ENCODE data around the gene SYNGR2.

DNA sequence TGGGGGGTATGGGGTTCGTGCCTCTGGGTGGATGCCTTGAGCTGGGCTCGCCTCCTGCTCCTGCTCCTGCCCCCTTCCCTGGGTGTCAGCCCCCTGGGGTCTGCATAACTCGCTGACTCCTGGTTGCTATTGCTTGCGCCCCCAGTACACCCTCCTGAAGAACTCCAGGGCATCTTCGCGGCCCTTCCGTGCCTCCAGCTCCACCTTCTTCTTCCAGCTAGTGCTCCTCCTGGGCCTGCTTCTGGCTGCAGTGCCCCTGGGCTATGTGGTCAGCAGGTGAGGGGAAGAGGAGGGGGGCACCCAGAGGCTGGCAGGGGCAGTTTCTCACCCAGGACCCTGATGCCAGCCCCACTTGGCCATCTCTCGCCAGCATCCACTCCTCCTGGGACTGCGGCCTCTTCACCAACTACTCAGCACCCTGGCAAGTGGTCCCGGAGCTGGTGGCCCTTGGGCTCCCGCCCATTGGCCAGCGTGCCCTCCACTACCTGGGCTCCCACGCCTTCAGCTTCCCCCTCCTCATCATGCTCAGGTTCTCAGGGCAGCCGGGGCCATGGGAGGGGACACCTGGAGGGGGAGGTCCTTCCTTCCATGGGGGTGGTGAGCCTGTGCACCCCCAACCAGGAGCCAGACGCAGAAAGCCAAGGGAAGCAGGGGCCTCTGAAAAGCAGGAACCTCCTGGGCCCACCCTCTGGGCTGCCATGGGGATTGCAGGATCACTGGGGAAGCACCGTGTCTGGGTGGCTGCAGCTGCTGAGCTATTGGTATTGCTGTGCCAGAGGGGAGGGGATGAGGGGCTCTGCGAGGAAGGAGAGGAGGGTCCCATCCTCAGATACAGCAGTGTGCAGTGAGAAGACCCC is 29.9 kb upstream of the SYNGR2 start:
- TF ChIP-seq SRF (IDR thresholded peaks at IDR 0.05; ENCODE audit: low read depth) (no peak), RAD21 (IDR thresholded peaks at IDR 0.05; ENCODE audit: low read depth) (no peak), EZH2 (IDR thresholded peaks at IDR 0.05) (no peak), POLR2AphosphoS5 (IDR thresholded peaks at IDR 0.05; ENCODE audit: low read depth, low read length) (no peak), POLR2A (IDR thresholded peaks at IDR 0.05; ENCODE audit: borderline replicate concordance, extremely low read depth, insufficient read depth, insufficient read length) (no peak), EZH2phosphoT487 (IDR thresholded peaks at IDR 0.05; ENCODE audit: borderline replicate concordance) (no peak), YY1 (IDR thresholded peaks at IDR 0.05; ENCODE audit: extremely low read depth, insufficient replicate concordance, low read depth, low read length) (no peak), JUND (IDR thresholded peaks at IDR 0.05) (no peak)
- TF ChIP-seq, protein P1, sequence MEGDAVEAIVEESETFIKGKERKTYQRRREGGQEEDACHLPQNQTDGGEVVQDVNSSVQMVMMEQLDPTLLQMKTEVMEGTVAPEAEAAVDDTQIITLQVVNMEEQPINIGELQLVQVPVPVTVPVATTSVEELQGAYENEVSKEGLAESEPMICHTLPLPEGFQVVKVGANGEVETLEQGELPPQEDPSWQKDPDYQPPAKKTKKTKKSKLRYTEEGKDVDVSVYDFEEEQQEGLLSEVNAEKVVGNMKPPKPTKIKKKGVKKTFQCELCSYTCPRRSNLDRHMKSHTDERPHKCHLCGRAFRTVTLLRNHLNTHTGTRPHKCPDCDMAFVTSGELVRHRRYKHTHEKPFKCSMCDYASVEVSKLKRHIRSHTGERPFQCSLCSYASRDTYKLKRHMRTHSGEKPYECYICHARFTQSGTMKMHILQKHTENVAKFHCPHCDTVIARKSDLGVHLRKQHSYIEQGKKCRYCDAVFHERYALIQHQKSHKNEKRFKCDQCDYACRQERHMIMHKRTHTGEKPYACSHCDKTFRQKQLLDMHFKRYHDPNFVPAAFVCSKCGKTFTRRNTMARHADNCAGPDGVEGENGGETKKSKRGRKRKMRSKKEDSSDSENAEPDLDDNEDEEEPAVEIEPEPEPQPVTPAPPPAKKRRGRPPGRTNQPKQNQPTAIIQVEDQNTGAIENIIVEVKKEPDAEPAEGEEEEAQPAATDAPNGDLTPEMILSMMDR (IDR thresholded peaks at IDR 0.05 in 2 of 3, conservative IDR thresholded peaks at IDR 0.05 in 1 of 3; ENCODE audit: borderline replicate concordance in 1 of 3, insufficient read depth in 1 of 3, low read depth in 2 of 3, low read length in 2 of 3): no peak; a peak in 2 of 6 replicates
- TF ChIP-seq, protein P2, sequence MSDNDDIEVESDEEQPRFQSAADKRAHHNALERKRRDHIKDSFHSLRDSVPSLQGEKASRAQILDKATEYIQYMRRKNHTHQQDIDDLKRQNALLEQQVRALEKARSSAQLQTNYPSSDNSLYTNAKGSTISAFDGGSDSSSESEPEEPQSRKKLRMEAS (IDR thresholded peaks at IDR 0.05): no peak
- TF ChIP-seq, protein P3, sequence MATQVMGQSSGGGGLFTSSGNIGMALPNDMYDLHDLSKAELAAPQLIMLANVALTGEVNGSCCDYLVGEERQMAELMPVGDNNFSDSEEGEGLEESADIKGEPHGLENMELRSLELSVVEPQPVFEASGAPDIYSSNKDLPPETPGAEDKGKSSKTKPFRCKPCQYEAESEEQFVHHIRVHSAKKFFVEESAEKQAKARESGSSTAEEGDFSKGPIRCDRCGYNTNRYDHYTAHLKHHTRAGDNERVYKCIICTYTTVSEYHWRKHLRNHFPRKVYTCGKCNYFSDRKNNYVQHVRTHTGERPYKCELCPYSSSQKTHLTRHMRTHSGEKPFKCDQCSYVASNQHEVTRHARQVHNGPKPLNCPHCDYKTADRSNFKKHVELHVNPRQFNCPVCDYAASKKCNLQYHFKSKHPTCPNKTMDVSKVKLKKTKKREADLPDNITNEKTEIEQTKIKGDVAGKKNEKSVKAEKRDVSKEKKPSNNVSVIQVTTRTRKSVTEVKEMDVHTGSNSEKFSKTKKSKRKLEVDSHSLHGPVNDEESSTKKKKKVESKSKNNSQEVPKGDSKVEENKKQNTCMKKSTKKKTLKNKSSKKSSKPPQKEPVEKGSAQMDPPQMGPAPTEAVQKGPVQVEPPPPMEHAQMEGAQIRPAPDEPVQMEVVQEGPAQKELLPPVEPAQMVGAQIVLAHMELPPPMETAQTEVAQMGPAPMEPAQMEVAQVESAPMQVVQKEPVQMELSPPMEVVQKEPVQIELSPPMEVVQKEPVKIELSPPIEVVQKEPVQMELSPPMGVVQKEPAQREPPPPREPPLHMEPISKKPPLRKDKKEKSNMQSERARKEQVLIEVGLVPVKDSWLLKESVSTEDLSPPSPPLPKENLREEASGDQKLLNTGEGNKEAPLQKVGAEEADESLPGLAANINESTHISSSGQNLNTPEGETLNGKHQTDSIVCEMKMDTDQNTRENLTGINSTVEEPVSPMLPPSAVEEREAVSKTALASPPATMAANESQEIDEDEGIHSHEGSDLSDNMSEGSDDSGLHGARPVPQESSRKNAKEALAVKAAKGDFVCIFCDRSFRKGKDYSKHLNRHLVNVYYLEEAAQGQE (IDR thresholded peaks at IDR 0.05; ENCODE audit: low read depth): no peak
